GM20431 (cell line): Measurements from ENCODE around the gene MND1.
"Not testable (repeated sequence)": the region's sequence is repeated elsewhere in the genome, so short reads cannot be mapped to it uniquely, and the experiment has no call there.

Source experiments
- in situ Hi-C: fragments of 300-500 bp; cut with MseI, MboI; formaldehyde crosslinking; loops from one replicate; pipeline ENCODE4 v1.15.0; 2020; ENCODE audit warnings: low sequenced_read_pairs; ENCODE audit not compliant: unreplicated experiment

Gene MND1

DNA sequence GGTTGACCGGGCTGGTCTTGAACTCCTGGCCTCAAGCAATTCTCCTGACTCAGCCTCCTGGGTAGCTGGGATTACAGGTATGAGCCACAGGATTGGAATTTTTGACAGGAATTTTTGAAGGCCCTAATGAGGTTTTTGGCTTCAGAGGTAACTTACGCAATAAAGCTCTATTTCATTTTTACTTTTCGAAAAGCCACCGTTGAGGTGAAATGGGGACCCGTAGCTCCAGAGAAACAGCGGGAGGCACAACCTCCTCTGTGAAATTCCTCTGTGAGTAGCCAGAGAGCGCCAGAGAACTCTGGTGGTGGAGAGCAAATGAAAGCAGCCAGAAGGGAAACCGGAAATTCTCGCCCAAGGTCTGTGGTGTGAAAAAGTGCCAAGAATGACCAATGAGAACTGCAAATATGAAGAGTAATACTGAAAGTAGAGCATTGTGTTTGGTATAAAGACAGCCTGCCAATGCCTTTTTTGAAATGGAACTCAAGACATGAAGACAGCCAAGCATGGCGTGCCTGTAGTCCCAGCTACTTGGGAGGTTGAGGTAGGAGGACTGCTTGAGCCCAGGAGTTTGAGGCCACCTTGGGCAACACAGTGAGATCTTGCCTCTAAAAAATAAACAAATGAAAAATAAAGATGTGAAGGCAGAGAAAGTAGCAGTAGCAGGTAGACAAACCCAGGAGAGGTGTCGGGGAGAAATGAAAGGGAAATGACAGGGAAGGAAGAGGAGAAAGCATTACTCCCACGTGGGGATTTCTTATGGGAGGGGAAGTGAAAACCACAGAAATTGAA, 88.7 kb downstream of the MND1 start:
- in situ Hi-C loops, result no loop called here

DNA sequence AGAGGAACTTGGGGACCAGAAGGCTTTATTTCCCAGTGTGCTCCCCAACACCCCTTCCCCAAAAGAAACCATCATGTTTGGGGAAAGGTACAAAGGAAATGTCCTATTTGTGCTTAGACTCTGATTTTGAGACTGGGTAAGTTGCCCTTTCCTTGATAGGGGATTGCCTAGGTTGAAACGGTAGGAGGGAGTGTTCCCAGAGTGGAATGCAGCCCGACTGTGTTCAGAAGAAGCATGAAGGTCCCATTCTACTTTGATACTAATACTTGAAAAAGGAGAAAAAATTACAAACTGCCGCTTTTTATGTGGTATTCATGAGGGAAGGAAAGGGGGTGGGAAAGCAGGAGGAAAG, 89.2 kb downstream of the MND1 start:
- in situ Hi-C loops, result no loop called here

DNA sequence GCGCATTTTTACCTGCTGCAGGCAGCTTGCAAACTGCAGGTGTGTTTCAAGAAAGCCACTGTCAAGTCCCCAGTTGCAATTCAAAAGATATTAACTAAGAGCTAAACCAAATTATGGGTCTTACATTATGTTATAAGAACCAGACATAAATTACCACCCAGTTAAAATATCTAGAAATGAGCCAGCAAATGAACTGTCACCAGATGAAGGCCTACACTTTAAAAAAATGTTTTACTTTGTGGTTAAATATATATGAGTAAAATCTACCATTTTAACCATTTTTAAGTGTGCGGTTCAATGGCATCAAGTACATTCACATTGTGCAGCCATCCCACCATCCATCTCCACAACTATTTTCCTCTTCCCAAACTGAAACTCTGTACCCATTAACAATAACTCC, 89.7 kb downstream of the MND1 start:
- in situ Hi-C loops, result no loop called here

DNA sequence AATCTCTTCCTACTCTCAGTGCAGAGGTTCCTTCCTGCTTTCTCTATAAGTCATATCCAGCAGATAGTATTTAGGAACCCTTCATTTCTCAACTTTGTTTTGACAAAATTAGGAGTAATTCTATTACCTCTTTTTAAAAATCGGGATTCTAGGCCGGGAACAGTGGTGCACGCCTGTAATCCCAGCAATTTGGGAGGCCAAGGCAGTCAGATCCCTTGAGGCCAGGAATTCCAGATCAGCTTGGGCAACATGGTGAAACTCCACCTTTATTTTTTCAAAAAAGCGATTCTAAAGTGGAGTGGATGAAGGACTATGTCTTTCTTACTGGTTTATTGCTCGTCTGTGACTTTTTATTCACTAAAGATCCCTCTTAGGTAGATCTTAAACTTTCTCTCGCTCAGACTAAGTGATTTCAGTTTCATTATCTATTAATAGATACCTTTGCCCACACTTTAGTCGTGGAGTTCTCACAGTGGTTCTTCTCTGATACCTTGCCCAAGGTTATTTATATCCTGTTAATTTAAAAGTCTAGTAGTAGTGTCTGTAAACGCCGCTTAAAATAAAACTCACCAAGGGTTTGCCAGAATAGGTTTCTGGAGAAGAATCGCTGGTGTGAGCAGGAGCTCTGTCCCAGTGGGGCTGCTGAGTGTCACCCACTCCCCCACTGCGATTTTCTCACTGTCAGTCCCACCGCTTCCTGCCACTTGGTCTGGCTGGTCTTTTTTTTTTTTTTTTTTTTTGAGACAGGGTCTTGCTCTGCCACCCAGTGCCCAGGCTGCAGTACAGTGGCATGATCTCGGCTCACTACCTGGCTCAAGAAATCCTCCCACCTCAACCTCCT, 94.6 kb downstream of the MND1 start:
- in situ Hi-C loops, result no loop called here

DNA sequence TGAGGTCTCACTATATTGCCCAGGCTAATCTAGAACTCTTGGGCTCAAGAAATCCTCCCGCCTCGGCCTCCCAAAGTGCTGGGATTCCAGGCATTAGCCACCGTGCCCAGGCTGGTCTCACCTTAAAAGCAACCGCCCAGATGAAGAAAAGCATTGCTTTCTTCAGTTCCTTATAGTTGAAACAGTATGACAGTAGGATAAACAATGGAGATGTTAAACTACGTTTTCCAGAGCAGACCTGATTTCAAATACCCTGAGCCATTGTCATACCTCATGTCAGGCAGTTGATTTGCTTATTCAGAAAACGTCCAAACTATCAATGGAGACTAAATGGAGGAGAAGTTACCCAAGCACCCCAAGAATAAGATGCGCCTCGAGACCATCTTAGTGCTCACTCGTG, 95.3 kb downstream of the MND1 start:
- in situ Hi-C loops, result no loop called here

DNA sequence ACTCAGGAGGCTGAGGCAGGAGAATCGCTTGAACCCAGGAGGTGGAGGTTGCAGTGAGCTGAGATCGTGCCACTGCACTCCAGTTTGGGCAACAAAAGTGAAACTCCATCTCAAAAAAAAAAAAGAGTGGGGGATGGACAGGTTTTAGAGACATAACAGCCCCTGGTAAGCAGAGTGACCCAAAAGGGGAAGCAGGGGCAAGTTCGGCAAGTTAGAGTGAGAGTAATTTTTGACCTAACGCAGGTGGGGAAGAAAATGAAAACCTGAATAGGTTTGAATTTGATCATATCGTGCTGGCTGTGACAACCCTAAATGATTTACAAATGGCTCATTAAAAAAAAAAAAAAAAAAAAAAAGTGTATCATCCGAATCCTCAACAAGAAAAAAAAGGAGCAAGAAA, 96.0 kb downstream of the MND1 start:
- in situ Hi-C loops, result no loop called here

DNA sequence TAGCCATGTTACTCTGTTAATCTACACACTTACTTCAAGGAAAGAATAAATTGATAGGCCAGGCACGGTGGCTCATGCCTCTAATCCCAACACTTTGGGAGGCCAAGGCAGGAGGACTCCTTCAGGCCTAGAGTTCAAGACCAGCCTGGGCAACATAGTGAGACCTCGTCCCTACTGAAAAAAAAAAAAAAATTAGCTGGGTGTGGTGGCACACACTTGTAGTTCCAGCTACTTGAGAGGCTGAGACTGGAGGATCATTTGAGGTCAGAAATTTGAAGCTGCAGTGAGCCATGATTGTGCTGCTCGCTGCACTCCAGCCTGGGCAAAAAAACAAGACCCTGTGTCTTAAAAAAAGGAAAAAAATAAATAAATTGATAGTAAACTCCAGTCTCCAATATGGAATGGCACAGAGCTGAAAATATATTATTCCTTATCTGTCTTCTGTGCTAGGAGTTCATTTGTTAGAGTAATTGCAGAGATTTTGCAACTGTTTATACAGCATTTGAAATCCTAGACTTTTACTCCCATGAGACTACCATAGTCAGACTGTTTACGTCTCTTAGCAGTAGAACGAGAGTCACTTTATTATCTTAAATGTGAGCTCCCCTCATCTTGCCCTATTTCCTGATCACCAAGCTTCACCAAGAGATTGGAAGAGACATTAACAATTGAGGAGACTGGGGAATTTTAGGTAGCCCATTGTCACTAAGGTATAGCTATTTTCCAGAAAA, 102.9 kb downstream of the MND1 start:
- in situ Hi-C loops, result no loop called here

DNA sequence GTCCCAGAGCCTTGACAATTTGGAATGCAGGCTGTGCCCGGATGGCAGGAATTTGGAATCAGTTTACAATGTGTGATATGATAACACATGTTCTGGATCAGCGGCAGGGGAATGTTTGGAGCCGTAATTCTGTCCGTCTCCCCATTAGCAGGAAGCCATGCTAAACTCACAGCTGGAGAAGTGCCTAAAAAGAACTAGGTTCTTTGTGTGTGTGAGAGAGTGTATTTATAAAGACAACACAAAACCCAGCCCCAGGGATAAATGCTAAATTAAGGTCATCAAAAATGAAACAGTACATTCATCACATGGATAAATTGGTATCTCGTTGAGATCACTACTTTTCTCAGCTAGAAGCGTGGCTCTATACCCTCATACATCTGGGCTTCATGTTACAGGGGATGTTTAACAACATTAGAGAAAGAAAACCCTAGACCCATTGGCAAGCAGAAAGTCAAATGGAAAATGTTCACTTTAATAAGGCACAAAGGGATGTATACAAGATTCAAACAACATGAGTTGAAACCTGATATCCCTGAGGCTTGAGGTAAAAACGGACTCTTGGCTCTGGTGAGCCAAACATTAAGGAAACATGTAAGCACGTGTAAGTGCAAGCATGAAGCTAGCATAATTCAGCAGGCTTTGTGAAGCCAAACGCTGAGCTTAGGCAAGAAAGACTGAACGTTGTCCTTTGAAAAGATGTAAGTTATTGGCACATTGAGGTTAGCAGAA, 103.7 kb downstream of the MND1 start:
- in situ Hi-C loops, result no loop called here

DNA sequence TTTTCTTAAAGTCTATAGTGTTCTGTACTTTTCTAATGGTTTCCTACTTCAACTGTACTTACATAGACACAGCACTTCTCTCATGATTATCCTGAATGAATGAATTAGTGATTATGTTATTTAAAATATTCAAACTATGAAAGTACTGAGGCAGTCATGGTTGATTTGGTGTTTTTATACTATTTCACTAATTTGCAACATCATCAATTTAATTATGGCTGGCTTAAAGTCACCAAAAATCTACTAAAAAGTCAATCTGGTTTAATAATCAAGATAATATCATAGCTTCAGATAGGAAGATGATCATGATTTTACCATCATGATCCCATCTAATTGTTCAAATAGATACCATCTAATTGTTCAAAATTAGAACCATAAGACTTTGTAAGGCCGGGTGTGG, 104.8 kb downstream of the MND1 start:
- in situ Hi-C loops, result no loop called here

DNA sequence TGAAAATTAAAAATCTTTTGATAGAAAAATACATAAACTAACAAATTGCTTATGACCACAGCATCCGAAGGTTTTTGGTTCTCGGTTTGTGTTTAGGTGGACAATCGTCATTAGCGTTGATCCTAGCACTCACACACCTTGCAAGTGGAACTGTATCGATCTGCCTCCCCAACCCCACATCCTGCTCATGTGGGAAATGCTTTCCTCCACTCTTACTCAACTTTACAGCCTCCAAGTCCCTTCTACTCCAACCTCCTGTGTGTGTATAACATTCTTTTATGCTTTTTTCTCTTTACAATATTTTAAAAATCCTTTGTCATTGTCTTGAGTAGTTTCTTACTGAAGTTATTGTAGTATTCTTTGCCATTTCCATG, 106.0 kb downstream of the MND1 start:
- in situ Hi-C loops, result no loop called here

DNA sequence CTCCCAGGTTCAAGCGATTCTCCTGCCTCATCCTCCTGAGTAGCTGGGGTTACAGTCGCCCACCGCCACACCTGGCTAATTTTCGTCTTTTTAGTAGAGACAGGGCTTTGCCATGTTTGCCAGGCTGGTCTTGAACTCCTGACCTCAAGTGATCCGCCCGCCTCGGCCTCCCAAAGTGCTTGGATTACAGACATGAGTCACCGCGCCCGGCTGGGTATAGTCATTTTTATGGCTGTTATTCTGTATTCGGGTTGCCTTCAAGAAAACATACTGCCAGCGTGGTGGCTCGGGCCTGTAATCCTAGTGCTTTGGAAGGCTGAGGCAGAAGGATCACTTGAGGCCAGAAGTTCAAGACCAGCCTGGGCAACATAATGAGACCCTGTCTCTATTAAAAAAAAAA, 106.7 kb downstream of the MND1 start:
- in situ Hi-C loops, result not testable (repeated sequence)

DNA sequence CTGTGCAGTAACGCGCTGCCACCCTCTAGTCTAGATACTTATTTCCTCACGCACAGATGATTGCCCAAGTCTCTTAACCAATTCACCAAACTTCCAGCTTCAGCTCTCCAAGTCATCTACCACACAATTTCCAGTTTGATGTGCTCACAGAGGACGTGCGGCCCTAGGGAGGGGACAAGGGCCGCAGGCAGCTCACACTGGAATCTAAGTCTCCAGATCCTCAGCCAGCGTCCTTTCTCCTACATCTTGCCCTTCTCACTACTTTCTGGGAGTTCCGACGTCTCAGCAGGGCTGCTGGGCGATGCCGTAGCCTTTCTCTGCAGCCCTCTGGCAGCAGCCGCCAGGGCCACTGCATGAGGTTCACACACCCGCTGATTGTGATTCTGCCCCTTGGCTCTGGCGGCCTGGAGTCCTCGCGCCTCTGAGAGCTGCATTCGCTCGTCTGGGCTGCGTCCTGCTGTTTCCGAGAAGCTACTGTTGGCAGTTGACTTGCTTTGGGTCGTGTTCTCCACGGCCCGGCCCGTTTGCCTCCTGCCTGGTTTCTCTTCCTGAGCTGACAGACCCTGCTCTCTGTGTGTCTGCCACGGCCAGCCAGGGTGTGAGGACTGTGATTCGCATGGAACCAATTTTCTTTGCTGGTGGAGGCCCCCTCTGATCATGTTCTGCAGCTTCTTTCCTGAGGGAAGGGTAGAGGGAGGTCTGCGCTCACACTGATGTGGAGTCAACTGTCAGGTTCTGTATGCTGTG, 107.6 kb downstream of the MND1 start:
- in situ Hi-C loops, result no loop called here

DNA sequence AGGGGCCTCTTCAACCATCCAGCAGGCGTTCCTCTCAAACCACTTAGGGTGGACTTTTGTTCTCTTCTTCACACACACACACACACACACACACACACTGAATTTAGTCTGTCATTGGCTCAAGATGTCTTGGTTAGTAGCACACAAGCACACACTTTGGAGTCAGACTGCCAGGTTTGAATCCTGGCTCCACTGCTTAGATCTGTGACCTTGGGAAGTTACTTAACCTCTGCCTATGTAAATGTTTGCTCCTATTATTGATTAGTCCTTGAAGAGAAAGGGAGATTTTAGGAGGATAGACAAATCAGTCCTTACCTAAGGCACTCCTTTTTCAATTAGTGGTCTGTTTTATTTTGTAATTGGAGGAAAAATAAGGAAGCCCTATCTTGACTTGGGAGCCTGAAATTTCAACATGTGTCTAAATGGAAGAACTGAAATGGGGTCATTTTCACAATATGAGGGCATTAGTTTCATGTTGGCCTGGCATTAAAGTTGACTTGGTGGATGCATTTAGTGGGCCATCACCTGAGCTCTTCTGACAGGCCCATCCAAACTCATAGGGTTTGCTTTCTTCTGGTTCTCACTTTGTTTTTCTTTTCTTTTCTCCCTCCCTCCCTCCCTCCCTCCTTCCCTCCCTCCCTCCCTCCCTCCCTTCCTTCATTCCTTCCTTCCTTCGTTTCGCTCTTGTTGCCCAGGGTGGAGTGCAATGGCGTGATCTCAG, 108.3 kb downstream of the MND1 start:
- in situ Hi-C loops, result no loop called here

DNA sequence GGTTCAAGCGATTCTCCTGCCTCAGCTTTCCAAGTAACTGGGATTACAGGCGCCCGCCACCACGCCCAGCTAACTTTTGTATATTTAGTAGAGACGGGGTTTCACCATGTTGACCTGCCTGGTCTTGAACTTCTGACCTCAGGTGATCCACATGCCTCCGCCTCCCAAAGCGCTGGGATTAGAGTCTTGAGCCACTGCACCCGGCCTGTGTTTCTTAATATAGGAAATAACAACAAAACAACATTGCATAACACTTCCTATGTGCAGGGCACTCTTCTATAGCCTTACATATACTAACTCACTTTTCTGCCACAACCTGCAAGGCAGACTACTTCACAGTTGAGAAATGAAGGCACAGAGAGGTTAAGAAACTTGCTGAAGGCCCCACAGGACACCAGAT, 108.9 kb downstream of the MND1 start:
- in situ Hi-C loops, result no loop called here

DNA sequence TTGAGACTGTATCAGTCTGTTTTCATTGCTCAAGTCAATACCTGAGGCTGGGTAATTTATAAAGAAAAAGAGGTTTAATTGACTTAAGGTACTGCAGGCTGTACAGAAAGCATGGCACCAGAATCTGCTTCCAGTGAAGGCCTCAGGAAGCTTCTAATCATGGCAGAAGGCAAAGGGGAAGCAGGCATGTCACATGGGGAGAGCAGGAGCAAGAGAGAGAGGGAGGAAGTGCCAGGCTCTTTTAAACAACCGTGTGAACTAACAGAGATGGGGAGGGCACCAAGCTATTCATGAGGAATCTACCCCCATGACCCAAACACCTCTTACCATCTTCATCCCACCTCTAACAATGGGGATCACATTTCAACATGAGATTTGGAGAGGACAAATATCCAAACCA, 114.5 kb downstream of the MND1 start:
- in situ Hi-C loops, result no loop called here

DNA sequence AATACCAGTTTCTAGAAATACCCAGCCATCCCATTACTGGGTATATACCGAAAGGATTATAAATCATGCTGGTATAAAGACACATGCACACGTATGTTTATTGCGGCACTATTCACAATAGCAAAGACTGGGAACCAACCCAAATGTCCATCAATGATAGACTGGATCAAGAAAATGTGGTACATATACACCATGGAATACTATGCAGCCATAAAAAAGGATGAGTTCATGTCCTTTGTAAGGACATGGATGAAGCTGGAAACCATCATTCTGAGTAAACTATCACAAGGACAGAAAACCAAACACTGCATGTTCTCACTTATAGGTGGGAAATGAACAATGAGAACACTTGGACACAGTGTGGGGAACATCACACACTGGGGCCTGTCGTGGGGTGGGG, 117.1 kb downstream of the MND1 start:
- in situ Hi-C loops, result not testable (repeated sequence)

DNA sequence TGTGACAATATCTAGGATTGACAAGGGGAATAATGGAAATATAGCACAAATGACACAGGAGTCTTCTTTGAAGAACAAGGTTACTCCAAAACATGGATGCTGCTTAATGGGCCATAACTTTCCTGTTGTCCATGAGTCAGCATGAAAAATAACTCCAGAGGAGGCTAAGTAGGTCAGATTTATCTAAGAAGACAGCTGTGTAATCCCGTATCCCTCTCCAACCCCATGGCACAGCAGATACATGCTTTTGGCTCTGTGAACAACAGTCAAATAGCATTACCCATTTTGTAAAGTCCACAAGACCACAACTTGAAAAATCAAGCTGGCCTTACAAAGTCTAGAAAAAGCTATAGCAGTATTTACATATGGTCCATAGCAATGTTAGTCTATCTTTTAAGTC, 119.6 kb downstream of the MND1 start:
- in situ Hi-C loops, result no loop called here
